HG03342 (cell line): ENCODE measurements around the gene TTLL13.

ENCODE experiments used
- ATAC-seq: cut with Tn5 transposase; IDR thresholded peaks from one replicate; pipeline ENCODE4 v1.9.1; 2021; ENCODE audit warnings: mild to moderate bottlenecking, moderate library complexity; ENCODE audit not compliant: unreplicated experiment

The TTLL13 gene

DNA sequence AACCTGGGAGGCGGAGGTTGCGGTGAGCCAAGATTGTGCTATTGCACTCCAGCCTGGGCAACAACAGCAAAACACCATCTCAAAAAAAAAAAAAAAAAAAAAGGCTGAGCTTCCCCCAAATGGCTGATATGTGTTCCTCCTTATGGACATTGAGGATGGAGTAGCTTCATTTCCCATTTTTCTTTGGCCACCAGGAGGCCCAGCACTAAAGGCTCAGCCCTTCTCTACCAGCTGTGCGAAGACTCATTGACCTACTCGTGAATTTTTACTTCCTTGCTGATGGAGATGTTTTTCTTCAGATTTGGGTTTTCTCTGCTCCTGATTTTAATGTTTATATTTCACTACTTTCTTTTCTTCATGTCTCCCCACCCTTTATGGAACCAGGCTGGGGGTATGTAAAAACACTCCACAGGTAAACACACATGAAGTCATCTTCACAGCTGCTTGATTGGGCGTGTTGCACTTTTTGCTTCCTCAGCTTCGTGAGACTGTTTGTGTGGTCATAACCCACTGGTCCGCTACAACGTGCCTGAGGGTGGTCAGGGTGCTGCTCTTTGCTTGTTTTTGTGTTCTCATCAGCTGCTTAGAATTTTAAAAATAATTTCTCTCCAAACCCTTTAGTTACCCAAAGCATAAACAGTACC lies 34.7 kb upstream of the TTLL13 start:
- no peak for ATAC-seq

- ATAC-seq = no peak
Observed at GRCh38 chr15:90217671-90218394, 31.5 kb upstream of the TTLL13 start.

- no peak for ATAC-seq
Observed at GRCh38 chr15:90219421-90220141, 29.8 kb upstream of the TTLL13 start.

GRCh38 chr15:90221246-90221900 lies 28.0 kb upstream of the TTLL13 start:
- ATAC-seq = no peak

- ATAC-seq = no peak
Observed at GRCh38 chr15:90222547-90222946, 26.8 kb upstream of the TTLL13 start.

GRCh38 chr15:90223441-90224165 lies 25.8 kb upstream of the TTLL13 start:
- ATAC-seq = no peak

DNA sequence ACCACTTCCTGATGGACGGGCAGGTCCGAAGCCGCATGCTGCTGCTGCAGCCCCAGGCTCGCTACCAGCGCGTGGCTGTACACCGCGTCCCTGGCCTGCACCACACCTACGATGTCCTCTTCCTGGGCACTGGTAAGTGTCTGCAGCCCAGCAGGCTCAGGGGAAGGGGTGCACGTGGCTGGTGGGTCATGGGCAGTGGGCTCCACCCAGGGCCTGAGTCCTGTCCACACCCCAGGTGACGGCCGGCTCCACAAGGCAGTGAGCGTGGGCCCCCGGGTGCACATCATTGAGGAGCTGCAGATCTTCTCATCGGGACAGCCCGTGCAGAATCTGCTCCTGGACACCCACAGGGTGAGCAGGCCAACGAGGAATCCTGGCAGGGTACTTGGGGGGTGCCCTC lies 24.3 kb upstream of the TTLL13 start:
- no peak for ATAC-seq

- no peak for ATAC-seq
Observed at GRCh38 chr15:90225504-90226234, 23.7 kb upstream of the TTLL13 start.

DNA sequence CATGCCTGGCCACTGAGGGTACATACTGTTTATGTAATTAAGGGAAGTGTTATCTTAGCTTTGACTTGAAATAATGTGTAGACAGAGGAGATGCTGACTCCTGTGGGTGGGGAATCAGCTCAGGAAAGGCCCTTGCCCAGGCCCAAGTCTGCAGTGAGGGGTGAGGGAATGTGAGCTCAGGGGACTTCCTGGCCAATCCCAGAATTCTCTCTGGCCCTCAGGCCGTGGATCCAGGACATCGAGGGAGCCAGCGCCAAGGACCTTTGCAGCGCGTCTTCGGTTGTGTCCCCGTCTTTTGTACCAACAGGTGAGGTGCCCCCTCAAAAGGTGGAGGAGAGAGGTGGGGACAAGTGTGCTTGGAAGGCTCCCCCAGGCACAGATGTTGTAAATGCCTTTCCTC lies 22.0 kb upstream of the TTLL13 start:
- no peak for ATAC-seq

DNA sequence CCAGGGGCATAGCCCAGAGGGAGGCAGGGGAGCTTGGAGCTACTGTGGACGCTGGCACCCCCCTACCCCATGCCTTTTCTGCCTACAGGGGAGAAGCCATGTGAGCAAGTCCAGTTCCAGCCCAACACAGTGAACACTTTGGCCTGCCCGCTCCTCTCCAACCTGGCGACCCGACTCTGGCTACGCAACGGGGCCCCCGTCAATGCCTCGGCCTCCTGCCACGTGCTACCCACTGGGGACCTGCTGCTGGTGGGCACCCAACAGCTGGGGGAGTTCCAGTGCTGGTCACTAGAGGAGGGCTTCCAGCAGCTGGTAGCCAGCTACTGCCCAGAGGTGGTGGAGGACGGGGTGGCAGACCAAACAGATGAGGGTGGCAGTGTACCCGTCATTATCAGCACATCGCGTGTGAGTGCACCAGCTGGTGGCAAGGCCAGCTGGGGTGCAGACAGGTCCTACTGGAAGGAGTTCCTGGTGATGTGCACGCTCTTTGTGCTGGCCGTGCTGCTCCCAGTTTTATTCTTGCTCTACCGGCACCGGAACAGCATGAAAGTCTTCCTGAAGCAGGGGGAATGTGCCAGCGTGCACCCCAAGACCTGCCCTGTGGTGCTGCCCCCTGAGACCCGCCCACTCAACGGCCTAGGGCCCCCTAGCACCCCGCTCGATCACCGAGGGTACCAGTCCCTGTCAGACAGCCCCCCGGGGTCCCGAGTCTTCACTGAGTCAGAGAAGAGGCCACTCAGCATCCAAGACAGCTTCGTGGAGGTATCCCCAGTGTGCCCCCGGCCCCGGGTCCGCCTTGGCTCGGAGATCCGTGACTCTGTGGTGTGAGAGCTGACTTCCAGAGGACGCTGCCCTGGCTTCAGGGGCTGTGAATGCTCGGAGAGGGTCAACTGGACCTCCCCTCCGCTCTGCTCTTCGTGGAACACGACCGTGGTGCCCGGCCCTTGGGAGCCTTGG lies 21.3 kb upstream of the TTLL13 start:
- no peak for ATAC-seq

DNA sequence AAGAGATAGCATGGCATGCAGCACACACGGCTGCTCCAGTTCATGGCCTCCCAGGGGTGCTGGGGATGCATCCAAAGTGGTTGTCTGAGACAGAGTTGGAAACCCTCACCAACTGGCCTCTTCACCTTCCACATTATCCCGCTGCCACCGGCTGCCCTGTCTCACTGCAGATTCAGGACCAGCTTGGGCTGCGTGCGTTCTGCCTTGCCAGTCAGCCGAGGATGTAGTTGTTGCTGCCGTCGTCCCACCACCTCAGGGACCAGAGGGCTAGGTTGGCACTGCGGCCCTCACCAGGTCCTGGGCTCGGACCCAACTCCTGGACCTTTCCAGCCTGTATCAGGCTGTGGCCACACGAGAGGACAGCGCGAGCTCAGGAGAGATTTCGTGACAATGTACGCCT lies 20.4 kb upstream of the TTLL13 start:
- no peak for ATAC-seq

GRCh38 chr15:90230071-90230494 lies 19.3 kb upstream of the TTLL13 start:
- no peak for ATAC-seq

GRCh38 chr15:90230610-90231009 lies 18.7 kb upstream of the TTLL13 start:
- no peak for ATAC-seq

DNA sequence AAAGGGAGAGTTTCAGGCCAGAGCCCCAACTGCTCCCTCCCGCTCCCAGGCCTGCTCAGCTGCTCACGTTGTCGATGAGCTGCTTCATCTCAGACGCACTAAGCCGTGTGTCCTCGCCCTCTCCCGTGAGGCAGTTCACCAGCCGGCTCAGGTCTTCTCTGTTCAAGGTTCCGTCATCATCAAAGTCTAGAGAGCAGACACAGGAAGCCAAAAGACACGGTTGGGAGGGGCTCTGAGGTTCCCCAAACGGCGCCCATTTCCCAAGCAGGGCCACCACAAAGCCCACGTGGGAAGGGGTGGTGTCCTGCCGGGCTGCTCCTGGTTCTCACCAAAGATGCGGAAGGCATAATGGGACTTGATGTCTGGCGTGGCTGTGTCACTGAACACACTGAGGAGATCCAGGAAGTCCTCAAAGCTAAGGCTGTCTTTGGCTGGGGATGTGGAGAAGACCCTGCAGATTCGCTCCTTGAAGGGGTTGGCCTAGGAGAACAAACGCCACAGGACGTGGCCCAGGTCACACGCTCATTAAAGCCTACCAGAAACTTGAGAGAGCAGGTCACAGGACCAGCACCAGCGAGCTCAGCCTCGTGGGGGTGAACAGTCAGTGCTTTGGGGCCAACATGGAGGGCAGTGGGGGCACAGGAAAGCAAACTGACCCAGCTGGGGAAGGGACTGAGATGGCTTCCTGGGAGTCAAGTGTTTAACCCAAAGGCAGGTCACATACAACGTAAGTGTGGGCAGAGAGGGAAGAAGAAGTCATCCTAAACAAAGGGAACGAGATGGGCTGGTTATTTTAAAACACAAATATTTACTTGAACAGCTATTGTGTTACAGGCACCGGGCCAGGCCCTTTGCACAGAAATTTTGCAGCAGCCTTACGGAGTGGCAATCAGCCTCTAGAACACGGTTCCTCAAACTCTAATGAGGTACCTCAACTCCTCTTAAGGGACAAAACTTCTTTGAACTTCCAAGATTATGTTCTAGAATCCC lies 18.0 kb upstream of the TTLL13 start:
- no peak for ATAC-seq

DNA sequence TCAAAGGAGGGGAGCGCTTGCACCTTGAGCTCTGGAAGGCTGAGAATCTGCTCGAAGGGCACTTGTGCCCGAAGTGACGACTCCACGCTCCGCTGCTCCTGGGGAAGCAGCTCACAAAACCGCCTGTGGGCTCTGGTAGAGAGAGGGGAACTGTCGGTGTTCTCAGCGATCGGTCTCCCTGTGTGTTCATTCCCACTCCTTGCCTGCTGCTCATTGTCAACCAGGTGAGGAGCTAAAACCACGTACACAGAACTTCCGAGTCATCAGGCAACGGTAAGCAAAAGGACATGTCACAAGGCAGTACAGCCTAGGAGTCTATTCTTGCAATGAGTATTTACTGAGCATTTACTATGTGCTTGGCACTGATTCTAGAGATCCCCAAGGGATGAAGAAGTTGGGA lies 17.2 kb upstream of the TTLL13 start:
- no peak for ATAC-seq

GRCh38 chr15:90232941-90233386 lies 16.4 kb upstream of the TTLL13 start:
- no peak for ATAC-seq

DNA sequence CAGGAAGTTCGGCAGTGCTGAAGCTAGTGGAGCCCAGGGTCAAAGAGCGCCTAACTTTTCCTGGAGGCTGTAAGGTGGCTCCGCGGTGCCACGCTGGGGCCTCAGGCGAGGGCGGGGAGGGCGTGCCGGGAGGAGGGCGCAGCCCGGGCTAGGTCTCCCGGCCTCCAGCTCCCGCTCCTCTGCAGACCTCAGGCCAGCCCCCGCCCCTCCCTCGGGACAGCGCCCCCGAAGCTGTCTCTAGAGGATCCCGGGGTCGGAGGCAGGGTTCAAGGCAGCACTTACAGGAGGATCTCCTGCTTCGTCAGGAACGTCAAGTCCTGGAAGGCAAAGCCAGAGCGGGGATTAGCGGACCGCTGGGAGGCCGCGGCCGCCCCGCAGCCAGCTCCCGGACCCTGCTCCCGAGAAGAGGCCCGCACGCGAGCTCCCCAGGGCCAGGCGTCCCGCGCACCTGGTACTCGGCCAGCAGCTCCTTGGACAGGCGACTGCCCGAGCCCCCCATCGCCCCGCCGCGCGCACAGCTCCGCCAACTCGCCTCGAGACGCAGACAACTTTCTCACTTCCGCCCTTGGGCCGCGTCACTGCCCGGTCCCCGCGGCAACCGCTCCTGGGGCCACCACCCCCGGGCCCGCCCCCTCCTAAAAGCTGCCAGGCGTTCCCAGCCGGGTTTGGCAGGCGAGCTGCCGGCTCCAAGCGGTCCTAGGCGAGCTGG lies 15.8 kb upstream of the TTLL13 start, which contains the start of gene CIB1:
Gene CIB1, minus strand, starts transcription at position 555 of the 709 bp plus-strand sequence. Its CDS starts 56 bp downstream, at position 499.
- ATAC-seq = peak; percentile 89
